Measurements from ENCODE around the gene PRKD2. TPM values are rescaled to one million over a fixed set of nuclear protein-coding genes. Genes with fewer than 3 reads are reported as not detected.

The PRKD2 gene
- total and polyA plus RNA-seq, 10 of the 15 experiments (the other 5 are each of a cell fraction or from before 2014, with no cell fraction given) = 2.3 to 98.8 (median 32.9) TPM

DNA sequence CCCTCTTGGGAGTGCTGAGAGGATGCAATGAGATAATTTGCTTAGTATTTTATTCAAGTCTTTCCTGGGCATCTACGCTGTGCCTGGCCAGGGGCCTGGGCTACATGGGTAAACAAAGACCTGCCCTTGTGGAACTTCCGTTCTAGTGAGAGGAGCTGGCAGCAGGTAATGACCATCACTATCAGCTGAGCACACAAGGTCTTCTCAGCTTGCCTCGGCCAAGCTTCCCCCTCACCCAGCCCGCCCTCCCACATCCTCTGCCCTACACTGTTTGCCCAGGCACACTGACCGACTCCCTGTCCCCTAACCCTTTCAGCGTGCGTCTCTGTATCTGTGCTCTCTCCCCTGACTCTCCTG lies 20.4 kb upstream of the PRKD2 start:
- Histone ChIP-seq H3K4me2 (ENCODE audit: control insufficient read depth, insufficient read depth) (no peak overlapping the region), H4K20me1 (ENCODE audit: control insufficient read depth, insufficient read depth) (peaks cover 8% of the 10 kb centered on the region), H3K27me3 (replicated peaks in 1 of 2; ENCODE audit: control insufficient read depth in 2 of 2, insufficient read depth in 2 of 2, low read length in 1 of 2) (no peaks in the 10 kb centered on the region), H3K4me3 (no peak overlapping the region), H3K4me1 (ENCODE audit: control insufficient read depth, insufficient read depth, low read length) (peaks cover 4% of the 10 kb centered on the region; the same call in 1 of the 2 replicates), H3K27ac (ENCODE audit: control insufficient read depth, insufficient read depth) (no peak overlapping the region), H3K9me3 (replicated peaks; ENCODE audit: control insufficient read depth, insufficient read depth, low read length) (no peaks in the 10 kb centered on the region), H2AFZ (ENCODE audit: control insufficient read depth, low read depth, low read length) (no peak overlapping the region), H3K9ac (ENCODE audit: control insufficient read depth, insufficient read depth, low read length) (no peak overlapping the region), H3K36me3 (ENCODE audit: control insufficient read depth in 2 of 2, insufficient read depth in 2 of 2, low read length in 1 of 2) (peaks cover 18 to 43% of the 10 kb centered on the region in 2 experiments), H3K79me2 (ENCODE audit: control insufficient read depth, insufficient read depth, low read length) (peaks cover 29% of the 10 kb centered on the region)
- FAIRE-seq (no peak), DNase-seq (ENCODE audit: low read depth, low spot score) (no peak), ATAC-seq (no peak)
- ChIA-PET CTCF (interaction anchor here (1.1 to 1.2 kb wide), 3 partner anchors 9 to 17 kb away, joined by 3 read pairs; no protein-coding TSS in a partner anchor), SMC1A (ENCODE audit: uncharacterized antibody, unreplicated experiment) (no interaction called here), RAD21 (ENCODE audit: unreplicated experiment) (interaction anchor here (0.9 kb wide), 1 partner anchor 76 kb away, joined by 3 read pairs; the partner anchor contains the start of gene DACT3), POLR2A (no interaction called here)
- TF ChIP-seq, protein P1, sequence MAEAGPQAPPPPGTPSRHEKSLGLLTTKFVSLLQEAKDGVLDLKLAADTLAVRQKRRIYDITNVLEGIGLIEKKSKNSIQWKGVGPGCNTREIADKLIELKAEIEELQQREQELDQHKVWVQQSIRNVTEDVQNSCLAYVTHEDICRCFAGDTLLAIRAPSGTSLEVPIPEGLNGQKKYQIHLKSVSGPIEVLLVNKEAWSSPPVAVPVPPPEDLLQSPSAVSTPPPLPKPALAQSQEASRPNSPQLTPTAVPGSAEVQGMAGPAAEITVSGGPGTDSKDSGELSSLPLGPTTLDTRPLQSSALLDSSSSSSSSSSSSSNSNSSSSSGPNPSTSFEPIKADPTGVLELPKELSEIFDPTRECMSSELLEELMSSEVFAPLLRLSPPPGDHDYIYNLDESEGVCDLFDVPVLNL (IDR thresholded peaks at IDR 0.05; ENCODE audit: low read depth, low read length) = no peak
- TF ChIP-seq CREB1 (IDR thresholded peaks at IDR 0.05; ENCODE audit: low read depth) = no peak
- no peak for TF ChIP-seq MYB (IDR thresholded peaks at IDR 0.05; ENCODE audit: borderline replicate concordance, low read depth, low read length)
- TF ChIP-seq ZNF24 (IDR thresholded peaks at IDR 0.05) = no peak
- WGBS (ENCODE audit: insufficient coverage, insufficient replicate concordance, low lambda C conversion rate, missing lambda C conversion rate) = 100% methylated on average over 4 of the region's 7 CpGs
- intact Hi-C loops (cut with micrococcal nuclease; ENCODE audit: unreplicated experiment) = no loop called here
- in situ Hi-C loops (cut with MboI) = no loop called here
- no TSS peak for BruUV-seq (replicated peaks)

DNA sequence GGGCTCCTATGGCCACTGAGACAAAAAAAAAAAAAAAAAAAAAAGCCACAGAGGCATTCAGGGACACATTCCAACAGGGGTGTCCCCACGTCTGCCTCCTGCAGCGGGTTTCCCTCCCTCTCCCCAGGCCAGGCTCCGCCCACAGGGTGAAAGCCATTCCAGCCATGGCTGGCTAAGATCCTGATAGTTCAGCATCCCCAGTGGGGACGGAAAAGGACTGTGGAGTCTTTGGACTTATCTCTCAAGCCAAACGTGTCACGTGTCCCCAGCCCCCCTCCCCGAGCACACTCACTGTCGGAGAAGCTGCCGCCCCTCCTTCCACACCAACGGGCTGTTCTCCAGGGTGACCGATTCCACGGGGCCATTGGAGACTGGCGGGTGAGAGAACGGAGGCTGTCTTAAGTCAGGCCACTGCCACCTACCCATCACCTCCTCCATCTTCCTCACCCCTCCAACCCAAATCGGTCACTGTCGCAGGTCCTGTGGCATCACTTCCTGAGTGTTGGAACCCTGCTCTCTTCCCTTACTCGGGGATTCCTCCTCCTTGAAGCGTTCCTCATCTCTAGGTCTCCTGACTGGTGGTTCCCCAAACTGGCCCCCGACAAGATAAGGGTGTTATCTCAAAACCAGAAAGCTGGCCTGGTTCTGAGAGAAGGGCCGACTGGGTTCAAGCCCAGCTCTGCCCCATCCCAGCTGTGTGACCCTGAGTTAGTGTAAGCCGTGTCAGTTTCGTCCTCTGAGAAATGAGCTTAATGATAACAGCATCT lies 19.8 kb upstream of the PRKD2 start:
- FAIRE-seq = no peak
- RAD21 ChIA-PET (ENCODE audit: unreplicated experiment) = interaction anchor here (0.9 kb wide), 1 partner anchor 76 kb away, joined by 3 read pairs; the partner anchor contains the start of gene DACT3

More for the DNA sequence above, 19.8 kb upstream of the PRKD2 start:
- Histone ChIP-seq H3K4me1 (ENCODE audit: control insufficient read depth, insufficient read depth, low read length) (peaks cover 8% of the 10 kb centered on the region), H3K4me2 (ENCODE audit: control insufficient read depth, insufficient read depth) (no peak overlapping the region), H3K4me3 (no peak overlapping the region), H2AFZ (ENCODE audit: control insufficient read depth, low read depth, low read length) (no peak overlapping the region), H3K36me3 (ENCODE audit: control insufficient read depth in 2 of 2, insufficient read depth in 2 of 2, low read length in 1 of 2) (peaks cover 16 to 49% of the 10 kb centered on the region in 2 experiments), H3K9me3 (replicated peaks; ENCODE audit: control insufficient read depth, insufficient read depth, low read length) (no peaks in the 10 kb centered on the region), H3K79me2 (ENCODE audit: control insufficient read depth, insufficient read depth, low read length) (peaks cover 24% of the 10 kb centered on the region), H3K27me3 (replicated peaks in 1 of 2; ENCODE audit: control insufficient read depth in 2 of 2, insufficient read depth in 2 of 2, low read length in 1 of 2) (no peaks in the 10 kb centered on the region), H4K20me1 (ENCODE audit: control insufficient read depth, insufficient read depth) (peaks cover 8% of the 10 kb centered on the region), H3K9ac (ENCODE audit: control insufficient read depth, insufficient read depth, low read length) (no peak overlapping the region), H3K27ac (ENCODE audit: control insufficient read depth, insufficient read depth) (no peak overlapping the region)
- WGBS (ENCODE audit: insufficient coverage, insufficient replicate concordance, low lambda C conversion rate, missing lambda C conversion rate) = 93% methylated on average over 22 of the region's 22 CpGs
- TF ChIP-seq POLR2AphosphoS2 (IDR thresholded peaks at IDR 0.05; ENCODE audit: low read depth, low read length) (peak; percentile 25; the same call in 1 of the 2 replicates), EZH2 (IDR thresholded peaks at IDR 0.05; ENCODE audit: borderline replicate concordance, control insufficient read depth, low read depth, low read length) (no peak)
- BruUV-seq (replicated peaks) = no TSS peak
- no peak for DNase-seq (ENCODE audit: low read depth, low spot score)
- POLR2A ChIA-PET = no interaction called here
- CTCF ChIA-PET = interaction anchor here (1.1 to 1.2 kb wide), 3 partner anchors 8 to 17 kb away, joined by 3 read pairs; no protein-coding TSS in a partner anchor
- in situ Hi-C loops (cut with MboI) = no loop called here
- intact Hi-C loops (cut with micrococcal nuclease; ENCODE audit: unreplicated experiment) = no loop called here
- SMC1A ChIA-PET (ENCODE audit: uncharacterized antibody, unreplicated experiment) = no interaction called here
- no peak for ATAC-seq

Data from GM12878 (cell line).